ENCODE data around the gene COX10. TPM values are rescaled to one million over a fixed set of nuclear protein-coding genes. Genes with fewer than 3 reads are reported as not detected.

Gene COX10
- total RNA-seq, 1 donor from 2014 or later = 18.4 TPM

- H3K27ac Mint-ChIP-seq = no peak overlapping the region
- no peak for DNase-seq (ENCODE audit: low spot score in 2 of 2, unreplicated experiment in 2 of 2)
- no peak for TF ChIP-seq CTCF (IDR thresholded peaks at IDR 0.05; ENCODE audit: unreplicated experiment)
- peaks cover 8% of the 10 kb centered on the region for H3K36me3 Mint-ChIP-seq
- no peak overlapping the region for H3K4me3 Mint-ChIP-seq
- no peaks in the 10 kb centered on the region for H3K27me3 Mint-ChIP-seq (ENCODE audit: low read depth)
- peaks cover 20% of the 10 kb centered on the region for H3K9me3 Mint-ChIP-seq
- H3K4me1 Mint-ChIP-seq = no peaks in the 10 kb centered on the region
These were observed 81.3 kb downstream of the COX10 start for GRCh38 chr17:14150619-14151018.

GRCh38 chr17:14152721-14153120 is 83.4 kb downstream of the COX10 start:
- no peak for DNase-seq (ENCODE audit: low spot score in 2 of 2, unreplicated experiment in 2 of 2)
- Mint-ChIP-seq H3K27ac (no peak overlapping the region), H3K4me3 (no peak overlapping the region), H3K9me3 (peaks cover 4% of the 10 kb centered on the region), H3K4me1 (no peaks in the 10 kb centered on the region), H3K27me3 (ENCODE audit: low read depth) (no peaks in the 10 kb centered on the region), H3K36me3 (peaks cover 4% of the 10 kb centered on the region)
- no peak for TF ChIP-seq CTCF (IDR thresholded peaks at IDR 0.05; ENCODE audit: unreplicated experiment)

GRCh38 chr17:14153374-14153773 is 84.1 kb downstream of the COX10 start:
- TF ChIP-seq CTCF (IDR thresholded peaks at IDR 0.05; ENCODE audit: unreplicated experiment) = no peak

GRCh38 chr17:14156689-14157088 is 87.4 kb downstream of the COX10 start:
- Mint-ChIP-seq H3K27ac (no peak overlapping the region), H3K36me3 (peaks cover 7% of the 10 kb centered on the region), H3K9me3 (peaks cover 4% of the 10 kb centered on the region), H3K27me3 (ENCODE audit: low read depth) (no peaks in the 10 kb centered on the region), H3K4me1 (no peaks in the 10 kb centered on the region), H3K4me3 (no peak overlapping the region)
- DNase-seq (ENCODE audit: low spot score in 2 of 2, unreplicated experiment in 2 of 2) = no peak
- TF ChIP-seq CTCF (IDR thresholded peaks at IDR 0.05; ENCODE audit: unreplicated experiment) = no peak

More at GRCh38 chr17:14153374-14153773, 84.1 kb downstream of the COX10 start:
- Mint-ChIP-seq H3K27ac (no peak overlapping the region), H3K9me3 (peaks cover 4% of the 10 kb centered on the region), H3K36me3 (peaks cover 4% of the 10 kb centered on the region), H3K4me1 (no peaks in the 10 kb centered on the region), H3K4me3 (no peak overlapping the region), H3K27me3 (ENCODE audit: low read depth) (no peaks in the 10 kb centered on the region)
- no peak for DNase-seq (ENCODE audit: low spot score in 2 of 2, unreplicated experiment in 2 of 2)

GRCh38 chr17:14157822-14158221 is 88.5 kb downstream of the COX10 start:
- TF ChIP-seq CTCF (IDR thresholded peaks at IDR 0.05; ENCODE audit: unreplicated experiment) = no peak
- Mint-ChIP-seq H3K4me3 (no peak overlapping the region), H3K36me3 (peaks cover 7% of the 10 kb centered on the region), H3K27me3 (ENCODE audit: low read depth) (no peaks in the 10 kb centered on the region), H3K9me3 (peaks cover 4% of the 10 kb centered on the region), H3K27ac (no peak overlapping the region), H3K4me1 (no peaks in the 10 kb centered on the region)
- no peak for DNase-seq (ENCODE audit: low spot score in 2 of 2, unreplicated experiment in 2 of 2)

- H3K9me3 Mint-ChIP-seq = peaks cover 4% of the 10 kb centered on the region
- TF ChIP-seq CTCF (IDR thresholded peaks at IDR 0.05; ENCODE audit: unreplicated experiment) = no peak
- no peak overlapping the region for H3K27ac Mint-ChIP-seq
- H3K4me1 Mint-ChIP-seq = no peaks in the 10 kb centered on the region
- peaks cover 11% of the 10 kb centered on the region for H3K36me3 Mint-ChIP-seq
- DNase-seq (ENCODE audit: low spot score in 2 of 2, unreplicated experiment in 2 of 2) = no peak
- no peak overlapping the region for H3K4me3 Mint-ChIP-seq
- no peaks in the 10 kb centered on the region for H3K27me3 Mint-ChIP-seq (ENCODE audit: low read depth)
These were observed 89.4 kb downstream of the COX10 start for GRCh38 chr17:14158707-14159106.

Measured in mesothelial cell of epicardium (in vitro differentiated cells).